OCI-LY3 (cell line): ENCODE measurements around the gene CCDC70.

ENCODE experiments used
- EZH2phosphoT487 ChIP-seq: fragments of 200-600 bp; shearing (Covaris generic); IDR thresholded peaks from 2 replicates; pipeline ENCODE4 v1.6.1; 2018; ENCODE audit warnings: antibody characterized with exemption, mixed run types, low read depth
- TF ChIP-seq, protein P1 (sequence below): fragments of 200-600, 300-600 bp; sonication (generic); IDR thresholded peaks from 2 replicates; pipeline ENCODE4 v1.5.1; 2014; ENCODE audit warnings: antibody characterized with exemption, low read length, low read depth

DNA sequence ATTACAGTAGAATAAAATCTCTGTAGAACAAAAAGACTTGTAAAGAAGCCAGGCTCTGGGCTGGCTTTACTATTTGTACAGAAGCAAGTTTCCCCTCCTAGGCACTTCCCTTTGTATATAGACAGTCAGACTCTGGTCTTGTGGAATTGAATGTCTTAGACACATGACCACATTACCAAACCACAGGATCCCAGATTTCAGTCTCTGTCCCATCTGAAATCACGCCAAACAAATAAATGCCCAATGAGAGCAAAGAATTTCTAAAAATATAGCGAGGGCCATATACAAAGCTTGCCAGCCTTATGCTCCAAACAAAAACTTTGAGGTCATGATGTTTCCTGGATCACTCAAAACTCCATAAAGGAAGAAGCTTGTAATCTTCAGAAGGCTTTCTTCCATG lies 23.9 kb downstream of the CCDC70 start:
- TF ChIP-seq, protein P1, sequence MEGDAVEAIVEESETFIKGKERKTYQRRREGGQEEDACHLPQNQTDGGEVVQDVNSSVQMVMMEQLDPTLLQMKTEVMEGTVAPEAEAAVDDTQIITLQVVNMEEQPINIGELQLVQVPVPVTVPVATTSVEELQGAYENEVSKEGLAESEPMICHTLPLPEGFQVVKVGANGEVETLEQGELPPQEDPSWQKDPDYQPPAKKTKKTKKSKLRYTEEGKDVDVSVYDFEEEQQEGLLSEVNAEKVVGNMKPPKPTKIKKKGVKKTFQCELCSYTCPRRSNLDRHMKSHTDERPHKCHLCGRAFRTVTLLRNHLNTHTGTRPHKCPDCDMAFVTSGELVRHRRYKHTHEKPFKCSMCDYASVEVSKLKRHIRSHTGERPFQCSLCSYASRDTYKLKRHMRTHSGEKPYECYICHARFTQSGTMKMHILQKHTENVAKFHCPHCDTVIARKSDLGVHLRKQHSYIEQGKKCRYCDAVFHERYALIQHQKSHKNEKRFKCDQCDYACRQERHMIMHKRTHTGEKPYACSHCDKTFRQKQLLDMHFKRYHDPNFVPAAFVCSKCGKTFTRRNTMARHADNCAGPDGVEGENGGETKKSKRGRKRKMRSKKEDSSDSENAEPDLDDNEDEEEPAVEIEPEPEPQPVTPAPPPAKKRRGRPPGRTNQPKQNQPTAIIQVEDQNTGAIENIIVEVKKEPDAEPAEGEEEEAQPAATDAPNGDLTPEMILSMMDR = no peak
- no peak for TF ChIP-seq EZH2phosphoT487
